Neural crest cell (in vitro differentiated cells): Measurements from ENCODE around the gene GPR161. TPM values are rescaled to one million over a fixed set of nuclear protein-coding genes. Genes with fewer than 3 reads are reported as not detected.

Experiments
- DNase-seq: peaks from one replicate; pipeline ENCODE4 v3.0.0; 2021; ENCODE audit warnings: low read depth, mixed read lengths, low spot score
- H3K27ac Mint-ChIP-seq: one replicate; pipeline ENCODE4 v1.8.0; 2021; ENCODE audit warnings: mild to moderate bottlenecking, mixed read lengths; ENCODE audit not compliant: unreplicated experiment
- H3K27me3 Mint-ChIP-seq: 2 replicates; pipeline ENCODE4 v1.8.0; 2021; ENCODE audit warnings: low read depth, mild to moderate bottlenecking, mixed read lengths
- H3K36me3 Mint-ChIP-seq: 2 replicates; pipeline ENCODE4 v1.8.0; 2021; ENCODE audit warnings: low read depth, mild to moderate bottlenecking, mixed read lengths
- H3K4me1 Mint-ChIP-seq: 2 replicates; pipeline ENCODE4 v1.8.0; 2021; ENCODE audit warnings: mixed read lengths
- H3K4me3 Mint-ChIP-seq: one replicate; pipeline ENCODE4 v1.8.0; 2021; ENCODE audit warnings: mild to moderate bottlenecking, mixed read lengths
- H3K9me3 Mint-ChIP-seq: 2 replicates; pipeline ENCODE4 v1.8.0; 2021; ENCODE audit warnings: mixed read lengths
- CTCF ChIP-seq: fragments of 200-600 bp; sonication (generic); conservative IDR thresholded peaks from 2 replicates; pipeline ENCODE4 v1.5.0; 2021; ENCODE audit warnings: antibody characterized with exemption, mild to moderate bottlenecking
- total RNA-seq: library from RNA; stranded (reverse); gene quantifications from 2 replicates; pipeline ENCODE4 v1.2.1, GENCODE V29; 2021

Gene GPR161
- total RNA-seq, 1 donor from 2014 or later: 47.7 TPM

- no peaks in the 10 kb centered on the region for H3K27me3 Mint-ChIP-seq
- peak; percentile 90 for TF ChIP-seq CTCF
These were observed 8.7 kb upstream of the GPR161 start for GRCh38 chr1:168145184-168146159.

DNA sequence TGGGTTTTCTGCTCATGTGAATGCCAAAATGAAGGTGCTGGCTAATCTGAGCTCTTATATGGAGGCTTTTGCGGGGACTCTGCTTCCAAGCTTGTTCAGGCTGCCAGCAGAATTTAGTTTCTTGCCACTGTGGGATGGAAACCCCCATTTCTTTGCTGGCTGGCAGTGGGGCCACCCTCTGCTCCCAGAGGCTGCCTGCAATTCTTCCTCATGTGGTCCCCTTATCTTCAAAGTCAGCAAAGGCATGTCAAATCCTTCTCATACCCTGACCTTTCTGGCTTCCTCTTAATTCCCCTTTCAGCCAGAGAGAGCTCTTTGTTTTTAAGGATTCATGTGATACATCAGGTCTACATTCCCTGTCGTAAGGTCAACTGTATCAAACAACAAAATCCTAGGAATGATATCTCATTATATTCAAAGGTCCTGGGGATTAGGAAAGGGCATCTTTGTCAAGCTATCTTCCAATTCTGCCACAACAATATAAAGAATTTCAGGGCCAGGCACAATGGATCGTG lies 5.2 kb upstream of the GPR161 start:
- Mint-ChIP-seq H3K27ac (no peak overlapping the region), H3K27me3 (no peaks in the 10 kb centered on the region), H3K4me1 (peaks cover 23% of the 10 kb centered on the region), H3K36me3 (peaks cover 3% of the 10 kb centered on the region), H3K9me3 (no peaks in the 10 kb centered on the region), H3K4me3 (peak overlapping the region; percentile 57)
- DNase-seq: no peak
- no peak for TF ChIP-seq CTCF

More at GRCh38 chr1:168145184-168146159, 8.7 kb upstream of the GPR161 start:
- H3K4me1 Mint-ChIP-seq: peaks cover 9% of the 10 kb centered on the region
- no peaks in the 10 kb centered on the region for H3K36me3 Mint-ChIP-seq
- H3K4me3 Mint-ChIP-seq: peak overlapping the region; percentile 54
- no peak overlapping the region for H3K27ac Mint-ChIP-seq
- DNase-seq: peak; percentile 89
- no peaks in the 10 kb centered on the region for H3K9me3 Mint-ChIP-seq

- peaks cover 3% of the 10 kb centered on the region for H3K36me3 Mint-ChIP-seq
- H3K27ac Mint-ChIP-seq: no peak overlapping the region
- H3K27me3 Mint-ChIP-seq: no peaks in the 10 kb centered on the region
- H3K4me1 Mint-ChIP-seq: peaks cover 33% of the 10 kb centered on the region
- no peak for DNase-seq
- no peaks in the 10 kb centered on the region for H3K9me3 Mint-ChIP-seq
- H3K4me3 Mint-ChIP-seq: peak overlapping the region; percentile 81
- TF ChIP-seq CTCF: no peak
These were observed 2.3 kb upstream of the GPR161 start for GRCh38 chr1:168139070-168139469.

DNA sequence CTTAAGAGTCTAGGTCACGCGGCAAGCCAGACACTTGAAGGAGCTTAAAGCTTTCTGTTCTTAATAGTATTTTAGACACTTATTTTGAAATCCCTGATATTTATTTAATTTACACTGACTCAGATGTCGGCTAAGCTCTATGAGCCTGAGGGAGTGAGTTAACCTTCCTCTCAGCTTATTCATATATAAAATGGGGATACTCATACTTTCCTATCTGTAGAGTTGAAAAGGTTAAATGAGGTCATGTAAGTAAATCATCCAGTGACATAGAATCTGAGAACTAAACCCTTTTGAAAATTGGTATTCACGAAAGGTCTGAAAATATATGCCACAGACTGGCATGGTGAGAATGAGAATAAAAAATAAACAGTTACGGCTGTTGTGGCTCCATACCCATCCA lies 1.4 kb upstream of the GPR161 start:
- Mint-ChIP-seq H3K9me3 (no peaks in the 10 kb centered on the region), H3K27ac (no peak overlapping the region), H3K36me3 (peaks cover 3% of the 10 kb centered on the region), H3K4me3 (peak overlapping the region; percentile 95), H3K4me1 (peaks cover 37% of the 10 kb centered on the region), H3K27me3 (no peaks in the 10 kb centered on the region)
- no peak for DNase-seq
- TF ChIP-seq CTCF: no peak

DNA sequence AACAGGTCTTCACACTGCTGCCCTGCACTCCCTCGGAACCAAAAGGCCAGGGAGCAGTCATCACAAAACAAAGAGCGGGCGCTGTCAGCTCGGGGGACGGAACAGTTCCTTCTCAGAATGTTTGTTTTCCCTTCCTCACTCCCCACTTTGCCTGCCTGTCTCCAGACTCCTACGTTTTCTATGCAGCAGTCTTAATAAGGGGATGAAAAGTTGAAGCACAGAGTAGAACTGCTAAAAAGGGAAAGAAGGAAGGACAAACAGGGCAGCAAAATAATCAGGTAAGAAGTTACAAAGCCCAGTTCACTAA lies 738 bp upstream of the GPR161 start:
- no peaks in the 10 kb centered on the region for H3K9me3 Mint-ChIP-seq
- H3K36me3 Mint-ChIP-seq: peaks cover 3% of the 10 kb centered on the region
- no peaks in the 10 kb centered on the region for H3K27me3 Mint-ChIP-seq
- no peak for DNase-seq
- H3K4me3 Mint-ChIP-seq: peak overlapping the region; percentile 95
- H3K27ac Mint-ChIP-seq: peak overlapping the region; percentile 99
- H3K4me1 Mint-ChIP-seq: peaks cover 40% of the 10 kb centered on the region
- no peak for TF ChIP-seq CTCF
